HCT116 (cell line): ENCODE measurements around the gene MAU2. TPM values are rescaled to one million over a fixed set of nuclear protein-coding genes. Genes with fewer than 3 reads are reported as not detected.

ENCODE experiments used
- ATAC-seq: fragments of 200-7000 bp; cut with Tn5 transposase; 2 replicates; pipeline ENCODE4 v1.9.1; 2020; ENCODE audit warnings: mild to moderate bottlenecking, moderate library complexity
- BruUV-seq: library from RNA; stranded (reverse); fragments of 400-500 nt; replicated peaks from 2 replicates; lab custom pipeline; 2021; lab: Mats Ljungman, UMichigan
- CTCF ChIA-PET: fragments of 300-600 bp; sonication (Branson Sonifier 250); formaldehyde crosslinking; loops from one replicate; lab custom pipeline; 2021; ENCODE audit warnings: antibody characterized with exemption; lab: Charles Lee
- POLR2A ChIA-PET: fragments of 300-600, 350-600 bp; sonication (Branson Sonifier 250); formaldehyde crosslinking; loops from one replicate; lab custom pipeline; 2021; ENCODE audit warnings: antibody characterized with exemption; lab: Charles Lee
- RAD21 ChIA-PET, 2 experiments: fragments of 300-600 bp; sonication (Branson Sonifier 250); formaldehyde crosslinking; loops; one replicate each; lab custom pipeline; 2023; ENCODE audit warnings: low total read pairs in 2 of 2; ENCODE audit not compliant: uncharacterized antibody in 2 of 2, unreplicated experiment in 2 of 2, low non-redundant PET in 1 of 2; lab: Charles Lee
- DNase-seq: peaks from one replicate; pipeline ENCODE4 v3.0.0-alpha.2; 2010; ENCODE audit warnings: low read depth, low spot score
- H2AFZ ChIP-seq: fragments of 200-600 bp; shearing (Covaris generic), sonication (generic); 2 replicates; pipeline ENCODE4 v1.6.1; 2017; ENCODE audit warnings: low read depth, mixed run types, mixed read lengths, antibody characterized with exemption, low read length; ENCODE audit not compliant: poor library complexity, severe bottlenecking
- H3K27ac ChIP-seq: 2 replicates; pipeline ENCODE4 v1.5.1; 2012; ENCODE audit warnings: low read depth, low read length
- H3K27me3 ChIP-seq: fragments of 200-600 bp; sonication (generic); 2 replicates; pipeline ENCODE4 v1.6.1; 2016; ENCODE audit warnings: mixed run types, low read length, mixed read lengths; ENCODE audit not compliant: insufficient read depth
- H3K36me3 ChIP-seq, 2 experiments: fragments of 200-500 bp in 1 of 2; fragments of 200-600 bp in 1 of 2; sonication (Bioruptor generic) in 1 of 2; sonication (generic) in 1 of 2; 2 replicates each; pipeline versions ENCODE4 v1.5.1 to v1.6.1; 2014 to 2016; ENCODE audit warnings: low read length in 2 of 2, inconsistent platforms in 1 of 2, mixed read lengths in 1 of 2, mixed run types in 1 of 2; ENCODE audit not compliant: insufficient read depth in 2 of 2, control insufficient read depth in 1 of 2
- H3K4me1 ChIP-seq, 2 experiments: fragments of 200-600 bp in 1 of 2; sonication (generic) in 1 of 2; 2 replicates each; pipeline versions ENCODE4 v1.5.1 to v1.6.1; 2012 to 2017; ENCODE audit warnings: low read length in 2 of 2, inconsistent platforms in 1 of 2, mild to moderate bottlenecking in 1 of 2, mixed read lengths in 1 of 2, mixed run types in 1 of 2, moderate library complexity in 1 of 2; ENCODE audit not compliant: insufficient read depth in 2 of 2, control insufficient read depth in 1 of 2
- H3K4me2 ChIP-seq: fragments of 200-600 bp; sonication (generic); 2 replicates; pipeline ENCODE4 v1.6.1; 2017; ENCODE audit warnings: mixed run types, low read length, mixed read lengths
- H3K4me3 ChIP-seq, 2 experiments: fragments of 200-600 bp in 1 of 2; sonication (generic) in 1 of 2; replicated peaks in 1 of 2; 2 replicates each; pipeline ENCODE4 v1.5.1; 2011 to 2016; ENCODE audit warnings: low read length in 2 of 2, control low read depth in 1 of 2, low read depth in 1 of 2, mild to moderate bottlenecking in 1 of 2, mixed read lengths in 1 of 2, mixed run types in 1 of 2
- H3K79me2 ChIP-seq: fragments of 200-600 bp; sonication (generic); 2 replicates; pipeline ENCODE4 v1.6.1; 2017; ENCODE audit warnings: mild to moderate bottlenecking, mixed run types, low read length, moderate library complexity, mixed read lengths; ENCODE audit not compliant: insufficient read depth
- H3K9ac ChIP-seq: fragments of 200-600 bp; sonication (generic); 2 replicates; pipeline ENCODE4 v1.6.1; 2016; ENCODE audit warnings: low read length, mixed read lengths
- H3K9me2 ChIP-seq: fragments of 200-600 bp; sonication (generic), shearing (Covaris generic); 2 replicates; pipeline ENCODE4 v1.6.1; 2017; ENCODE audit warnings: mixed run types, mild to moderate bottlenecking, moderate library complexity; ENCODE audit not compliant: insufficient read depth
- H3K9me3 ChIP-seq, 2 experiments: fragments of 200-500 bp in 1 of 2; fragments of 200-600 bp in 1 of 2; sonication (Bioruptor generic) in 1 of 2; sonication (generic) in 1 of 2; 2 replicates each; pipeline ENCODE4 v1.6.1; 2014 to 2017; ENCODE audit warnings: low read length in 2 of 2, mixed read lengths in 2 of 2, inconsistent platforms in 1 of 2, low read depth in 1 of 2, mild to moderate bottlenecking in 1 of 2, mixed run types in 1 of 2, moderate library complexity in 1 of 2; ENCODE audit not compliant: control insufficient read depth in 1 of 2, insufficient read depth in 1 of 2
- H4K20me1 ChIP-seq: fragments of 200-600 bp; sonication (generic), shearing (Covaris generic); 2 replicates; pipeline ENCODE4 v1.6.1; 2017; ENCODE audit warnings: mixed run types, mild to moderate bottlenecking, moderate library complexity; ENCODE audit not compliant: insufficient read depth
- ATF3 ChIP-seq: IDR thresholded peaks from 2 replicates; pipeline ENCODE4 v1.6.1; 2012
- CBX3 ChIP-seq: IDR thresholded peaks from 2 replicates; pipeline ENCODE4 v1.6.1; 2012; ENCODE audit warnings: low read depth
- CEBPB ChIP-seq: IDR thresholded peaks from 2 replicates; pipeline ENCODE4 v1.6.1; 2012; ENCODE audit warnings: low read depth
- CTCF ChIP-seq, 3 experiments: fragments of 200-600 bp in 1 of 3; sonication (generic) in 1 of 3; IDR thresholded peaks in 2 of 3; conservative IDR thresholded peaks in 1 of 3; 2 replicates each; pipeline ENCODE4 v1.5.1; 2012 to 2017; ENCODE audit warnings: low read depth in 2 of 3, low read length in 2 of 3, antibody characterized with exemption in 1 of 3, borderline replicate concordance in 1 of 3, control low read depth in 1 of 3, mild to moderate bottlenecking in 1 of 3, mixed read lengths in 1 of 3, mixed run types in 1 of 3, moderate library complexity in 1 of 3; ENCODE audit not compliant: insufficient read depth in 1 of 3
- EGR1 ChIP-seq: IDR thresholded peaks from 2 replicates; pipeline ENCODE4 v1.6.1; 2012; ENCODE audit warnings: low read depth
- ELF1 ChIP-seq: IDR thresholded peaks from 2 replicates; pipeline ENCODE4 v1.6.1; 2012; ENCODE audit warnings: low read depth, borderline replicate concordance
- EZH2 ChIP-seq: fragments of 200-600 bp; sonication (generic); IDR thresholded peaks from 2 replicates; pipeline ENCODE4 v1.6.1; 2017; ENCODE audit warnings: antibody characterized with exemption, mixed run types
- EZH2phosphoT487 ChIP-seq: fragments of 200-600 bp; IDR thresholded peaks from 2 replicates; pipeline ENCODE4 v1.6.1; 2018; ENCODE audit warnings: antibody characterized with exemption, borderline replicate concordance
- FOSL1 ChIP-seq: IDR thresholded peaks from 2 replicates; pipeline ENCODE4 v1.6.1; 2012; ENCODE audit warnings: low read depth
- JUND ChIP-seq: IDR thresholded peaks from 2 replicates; pipeline ENCODE4 v1.6.1; 2012
- POLR2A ChIP-seq: IDR thresholded peaks from 2 replicates; pipeline ENCODE4 v1.7.0; 2011; ENCODE audit warnings: borderline replicate concordance; ENCODE audit not compliant: insufficient read depth, insufficient read length; ENCODE audit errors: extremely low read depth
- POLR2AphosphoS5 ChIP-seq: IDR thresholded peaks from 2 replicates; pipeline ENCODE4 v1.6.1; 2011; ENCODE audit warnings: mild to moderate bottlenecking, low read depth, low read length, moderate library complexity
- RAD21 ChIP-seq: IDR thresholded peaks from 2 replicates; pipeline ENCODE4 v1.6.1; 2012; ENCODE audit warnings: low read depth, mild to moderate bottlenecking
- SIN3A ChIP-seq: IDR thresholded peaks from 2 replicates; pipeline ENCODE4 v1.6.1; 2012; ENCODE audit warnings: low read depth
- SP1 ChIP-seq: IDR thresholded peaks from 2 replicates; pipeline ENCODE4 v1.6.1; 2012; ENCODE audit warnings: low read depth
- SRF ChIP-seq: IDR thresholded peaks from 2 replicates; pipeline ENCODE4 v1.6.1; 2012; ENCODE audit warnings: low read depth
- TCF7L2 ChIP-seq: IDR thresholded peaks from 2 replicates; pipeline ENCODE4 v1.7.0; 2011; ENCODE audit warnings: borderline replicate concordance, inconsistent platforms; ENCODE audit not compliant: insufficient read depth, insufficient read length; ENCODE audit errors: extremely low read depth
- YY1 ChIP-seq: IDR thresholded peaks from 2 replicates; pipeline ENCODE4 v1.6.1; 2011; ENCODE audit warnings: low read length, low read depth, moderate library complexity, mild to moderate bottlenecking; ENCODE audit not compliant: insufficient replicate concordance; ENCODE audit errors: extremely low read depth
- ZFX ChIP-seq: fragments of 450-650 bp; IDR thresholded peaks from 2 replicates; pipeline ENCODE4 v1.6.1; 2017
- ZNF274 ChIP-seq: fragments of 200-500 bp; sonication (Bioruptor generic); IDR thresholded peaks from 2 replicates; pipeline ENCODE4 v1.6.1; 2014; ENCODE audit warnings: mild to moderate bottlenecking, low read depth, low read length, inconsistent platforms
- intact Hi-C: fragments of 100-400 bp; cut with micrococcal nuclease; formaldehyde crosslinking; loops from 2 replicates; pipeline ENCODE4 v1.10.0; 2022
- total RNA-seq: library from RNA; stranded (reverse); gene quantifications from one replicate; pipeline ENCODE4 v1.2.1, GENCODE V29; 2021; ENCODE audit not compliant: unreplicated experiment
- TF ChIP-seq, protein P1 (sequence below): IDR thresholded peaks from 2 replicates; pipeline ENCODE4 v1.6.1; 2012; ENCODE audit warnings: low read depth
- TF ChIP-seq, protein P2 (sequence below): IDR thresholded peaks from 2 replicates; pipeline ENCODE4 v1.6.1; 2012

MAU2 gene
- total RNA-seq, 1 experiment from 2014 or later, result 36.2 TPM

- intact Hi-C loops, result no loop called here
- peak; percentile 64 to 75 (median 71); a peak in 5 of 6 replicates for TF ChIP-seq CTCF (IDR thresholded peaks at IDR 0.05 in 2 of 3, conservative IDR thresholded peaks at IDR 0.05 in 1 of 3; ENCODE audit: borderline replicate concordance in 1 of 3, insufficient read depth in 1 of 3, low read depth in 2 of 3, low read length in 2 of 3)
- no peak for TF ChIP-seq TCF7L2
- no peak for TF ChIP-seq ATF3
- no peak for TF ChIP-seq EZH2
- no peak for TF ChIP-seq SP1
- no peak for TF ChIP-seq CEBPB
- no peak for TF ChIP-seq EGR1
- TF ChIP-seq YY1, result no peak
- TF ChIP-seq JUND, result no peak
- TF ChIP-seq POLR2AphosphoS5, result no peak
- no peak for TF ChIP-seq ZFX
- peak; percentile 98 for TF ChIP-seq SRF
- TF ChIP-seq POLR2A, result no peak
- no peak for TF ChIP-seq SIN3A
- TF ChIP-seq, protein P1, sequence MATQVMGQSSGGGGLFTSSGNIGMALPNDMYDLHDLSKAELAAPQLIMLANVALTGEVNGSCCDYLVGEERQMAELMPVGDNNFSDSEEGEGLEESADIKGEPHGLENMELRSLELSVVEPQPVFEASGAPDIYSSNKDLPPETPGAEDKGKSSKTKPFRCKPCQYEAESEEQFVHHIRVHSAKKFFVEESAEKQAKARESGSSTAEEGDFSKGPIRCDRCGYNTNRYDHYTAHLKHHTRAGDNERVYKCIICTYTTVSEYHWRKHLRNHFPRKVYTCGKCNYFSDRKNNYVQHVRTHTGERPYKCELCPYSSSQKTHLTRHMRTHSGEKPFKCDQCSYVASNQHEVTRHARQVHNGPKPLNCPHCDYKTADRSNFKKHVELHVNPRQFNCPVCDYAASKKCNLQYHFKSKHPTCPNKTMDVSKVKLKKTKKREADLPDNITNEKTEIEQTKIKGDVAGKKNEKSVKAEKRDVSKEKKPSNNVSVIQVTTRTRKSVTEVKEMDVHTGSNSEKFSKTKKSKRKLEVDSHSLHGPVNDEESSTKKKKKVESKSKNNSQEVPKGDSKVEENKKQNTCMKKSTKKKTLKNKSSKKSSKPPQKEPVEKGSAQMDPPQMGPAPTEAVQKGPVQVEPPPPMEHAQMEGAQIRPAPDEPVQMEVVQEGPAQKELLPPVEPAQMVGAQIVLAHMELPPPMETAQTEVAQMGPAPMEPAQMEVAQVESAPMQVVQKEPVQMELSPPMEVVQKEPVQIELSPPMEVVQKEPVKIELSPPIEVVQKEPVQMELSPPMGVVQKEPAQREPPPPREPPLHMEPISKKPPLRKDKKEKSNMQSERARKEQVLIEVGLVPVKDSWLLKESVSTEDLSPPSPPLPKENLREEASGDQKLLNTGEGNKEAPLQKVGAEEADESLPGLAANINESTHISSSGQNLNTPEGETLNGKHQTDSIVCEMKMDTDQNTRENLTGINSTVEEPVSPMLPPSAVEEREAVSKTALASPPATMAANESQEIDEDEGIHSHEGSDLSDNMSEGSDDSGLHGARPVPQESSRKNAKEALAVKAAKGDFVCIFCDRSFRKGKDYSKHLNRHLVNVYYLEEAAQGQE, result no peak
- no peak for TF ChIP-seq ELF1
- TF ChIP-seq EZH2phosphoT487, result no peak
- TF ChIP-seq ZNF274, result no peak
- 0 out of 2 replicates have a peak, but pooled peaks have one; percentile 29 for TF ChIP-seq CBX3
- no peak for TF ChIP-seq FOSL1
- TF ChIP-seq RAD21, result peak; percentile 54
- TF ChIP-seq, protein P2, sequence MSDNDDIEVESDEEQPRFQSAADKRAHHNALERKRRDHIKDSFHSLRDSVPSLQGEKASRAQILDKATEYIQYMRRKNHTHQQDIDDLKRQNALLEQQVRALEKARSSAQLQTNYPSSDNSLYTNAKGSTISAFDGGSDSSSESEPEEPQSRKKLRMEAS, result peak; percentile 90
Measured at GRCh38 chr19:19361075-19361594, 40.5 kb downstream of the MAU2 start.

More at GRCh38 chr19:19361075-19361594, 40.5 kb downstream of the MAU2 start:
- Histone ChIP-seq H3K79me2 (no peaks in the 10 kb centered on the region), H3K4me3 (no peak overlapping the region), H3K36me3 (no peaks in the 10 kb centered on the region; a peak in 1 of 4 replicates), H4K20me1 (no peaks in the 10 kb centered on the region), H3K4me2 (0 out of 2 replicates have a peak overlapping the region, but pooled peaks have one; percentile 3), H3K9ac (peak overlapping the region; percentile 28; the same call in 1 of the 2 replicates), H3K27me3 (no peaks in the 10 kb centered on the region), H3K9me3 (no peaks in the 10 kb centered on the region), H3K9me2 (no peaks in the 10 kb centered on the region), H3K4me1 (peaks cover 12 to 30% of the 10 kb centered on the region in 2 experiments), H2AFZ (no peak overlapping the region), H3K27ac (peak overlapping the region; percentile 3; the same call in 1 of the 2 replicates)
- ChIA-PET CTCF (interaction anchor here (0.7 to 1.5 kb wide), 4 partner anchors 12 to 132 kb away, joined by 3 to 5 read pairs (median 4); no protein-coding TSS in a partner anchor), POLR2A (interaction anchor here (0.7 kb wide), 1 partner anchor 18 kb away, joined by 3 read pairs; no protein-coding TSS in a partner anchor), RAD21 (no interaction called here)
- ATAC-seq (peak; percentile 87), DNase-seq (peak; percentile 85)
- no TSS peak for BruUV-seq
